Posterior vena cava (tissue), 2 donors: ENCODE results near the gene MRPL47. TPM values are rescaled to one million over a fixed set of nuclear protein-coding genes. Genes with fewer than 3 reads are reported as not detected.

ENCODE experiments used
- DNase-seq: peaks from one replicate; pipeline ENCODE4 v3.0.0-alpha.2; 2020; ENCODE audit warnings: low spot score
- intact Hi-C, 2 donors: fragments of 100-400 bp; cut with DNase I; formaldehyde crosslinking; loops; one replicate each; pipeline versions ENCODE4 v1.14.1 to v1.14.2; 2022 to 2023
- total RNA-seq, 2 donors: library from RNA; stranded (reverse); fragmentation: NEBNext Ultra II Directional; extraction: Animal tissue kit (Norgen Biotek cat#: 25700); gene quantifications; one replicate each; pipeline ENCODE4 v1.2.1, GENCODE V29; 2021
- donor health status: DM: yes; HTN: yes; CAD: no.
- donor health status: DM: yes; HTN: yes; CAD: no.

The MRPL47 gene
- total RNA-seq, 2 donors from 2014 or later: 29.0 to 33.7 TPM

- intact Hi-C loops: no loop called here
These were observed 607 bp downstream of the MRPL47 start for GRCh38 chr3:179603831-179604230.

GRCh38 chr3:179603321-179603720 is 1.1 kb downstream of the MRPL47 start:
- intact Hi-C loops: no loop called here

More at GRCh38 chr3:179603831-179604230, 607 bp downstream of the MRPL47 start:
- no peak for DNase-seq

GRCh38 chr3:179599531-179599930 is 4.9 kb downstream of the MRPL47 start:
- DNase-seq: no peak
- intact Hi-C loops: no loop called here

More at GRCh38 chr3:179603321-179603720, 1.1 kb downstream of the MRPL47 start:
- DNase-seq: no peak

- intact Hi-C loops: no loop called here
- DNase-seq: no peak
These were observed 13.1 kb downstream of the MRPL47 start for GRCh38 chr3:179591313-179591712.

GRCh38 chr3:179590669-179591068 is 13.8 kb downstream of the MRPL47 start:
- DNase-seq: no peak
- intact Hi-C loops: no loop called here

- intact Hi-C loops: no loop called here
- no peak for DNase-seq
These were observed 15.3 kb downstream of the MRPL47 start for GRCh38 chr3:179589143-179589542.

GRCh38 chr3:179580992-179581391 is 23.4 kb downstream of the MRPL47 start:
- no peak for DNase-seq
- intact Hi-C loops: no loop called here

- intact Hi-C loops: loop anchor here (10.0 kb wide), 2 partner anchors 111 to 241 kb away; partner anchors contain the start of genes GNB4 (in 1 of the 2) and ZNF639 (in 1 of the 2)
- DNase-seq: no peak
These were observed 38.9 kb downstream of the MRPL47 start for GRCh38 chr3:179565496-179565895.

GRCh38 chr3:179563271-179563783 is 41.1 kb downstream of the MRPL47 start:
- peak; percentile 90 for DNase-seq
- intact Hi-C loops: loop anchor here (10.0 kb wide), 2 partner anchors 109 to 239 kb away; partner anchors contain the start of genes GNB4 (in 1 of the 2) and ZNF639 (in 1 of the 2)

GRCh38 chr3:179562591-179563270 is 41.7 kb downstream of the MRPL47 start, which contains the start of gene ACTL6A:
TSS of gene ACTL6A (plus strand) at chr3:179562926. CDS start at chr3:179563093, 167 bp downstream.
- intact Hi-C loops: loop anchor here (10.0 kb wide), 2 partner anchors 108 to 238 kb away; partner anchors contain the start of genes GNB4 (in 1 of the 2) and ZNF639 (in 1 of the 2)
- DNase-seq: peak; percentile 100

GRCh38 chr3:179560791-179561190 is 43.6 kb downstream of the MRPL47 start:
- intact Hi-C loops: loop anchor here (10.0 kb wide), 2 partner anchors 106 to 236 kb away; partner anchors contain the start of genes GNB4 (in 1 of the 2) and ZNF639 (in 1 of the 2)
- no peak for DNase-seq

GRCh38 chr3:179558742-179559364 is 45.6 kb downstream of the MRPL47 start:
- intact Hi-C loops: loop anchor here (10.0 kb wide), 1 partner anchor 134 kb away; no protein-coding TSS in a partner anchor
- no peak for DNase-seq

GRCh38 chr3:179551349-179552105 is 52.9 kb downstream of the MRPL47 start:
- intact Hi-C loops: loop anchor here (10.0 kb wide), 1 partner anchor 127 kb away; no protein-coding TSS in a partner anchor
- DNase-seq: no peak

GRCh38 chr3:179546814-179547241 is 57.6 kb downstream of the MRPL47 start:
- intact Hi-C loops: no loop called here
- no peak for DNase-seq

- no peak for DNase-seq
- intact Hi-C loops: no loop called here
These were observed 59.3 kb downstream of the MRPL47 start for GRCh38 chr3:179544981-179545645.

GRCh38 chr3:179542375-179542774 is 62.1 kb downstream of the MRPL47 start:
- intact Hi-C loops: no loop called here
- no peak for DNase-seq

- no peak for DNase-seq
- intact Hi-C loops: no loop called here
These were observed 62.8 kb downstream of the MRPL47 start for GRCh38 chr3:179541596-179541995.

GRCh38 chr3:179541094-179541493 is 63.3 kb downstream of the MRPL47 start:
- no peak for DNase-seq

More at GRCh38 chr3:179541094-179541493, 63.3 kb downstream of the MRPL47 start:
- intact Hi-C loops: no loop called here
